Dendritic cell treated with granulocyte-macrophage colony-stimulating factor and Interleukin-4, amounts not matched to agents 40 ng/mL and 50 ng/mL, for 4 days (primary cell): ENCODE results near the gene MYMX.

Source experiments
- H3K27ac Mint-ChIP-seq: one replicate; pipeline ENCODE4 v1.8.0; 2022; ENCODE audit warnings: mild to moderate bottlenecking, mixed read lengths
- H3K27me3 Mint-ChIP-seq: one replicate; pipeline ENCODE4 v1.8.0; 2022; ENCODE audit warnings: mild to moderate bottlenecking, mixed read lengths
- H3K36me3 Mint-ChIP-seq: one replicate; pipeline ENCODE4 v1.8.0; 2022; ENCODE audit warnings: low read depth, mixed read lengths
- H3K4me1 Mint-ChIP-seq: one replicate; pipeline ENCODE4 v1.8.0; 2022; ENCODE audit warnings: low read depth, mixed read lengths
- H3K4me3 Mint-ChIP-seq: one replicate; pipeline ENCODE4 v1.8.0; 2022; ENCODE audit warnings: mild to moderate bottlenecking, moderate library complexity, mixed read lengths
- H3K9me3 Mint-ChIP-seq: one replicate; pipeline ENCODE4 v1.8.0; 2022; ENCODE audit warnings: mixed read lengths
- intact Hi-C: fragments of 100-400 bp; cut with micrococcal nuclease; formaldehyde crosslinking; loops from one replicate; pipeline ENCODE4 v1.15.0; 2022

Gene MYMX

GRCh38 chr6:44260451-44261297, 43.9 kb downstream of the MYMX start:
- H3K36me3 Mint-ChIP-seq: peaks cover 94% of the 10 kb centered on the region
- intact Hi-C loops: loop anchor here (5.0 kb wide), 1 partner anchor 163 kb away; no protein-coding TSS in a partner anchor
- H3K27ac Mint-ChIP-seq: peak overlapping the region; percentile 66
- peaks cover 73% of the 10 kb centered on the region for H3K4me1 Mint-ChIP-seq
- H3K4me3 Mint-ChIP-seq: peak overlapping the region; percentile 46
- no peaks in the 10 kb centered on the region for H3K9me3 Mint-ChIP-seq
- no peaks in the 10 kb centered on the region for H3K27me3 Mint-ChIP-seq

GRCh38 chr6:44261581-44261980, 44.9 kb downstream of the MYMX start:
- Mint-ChIP-seq H3K27ac (peak overlapping the region; percentile 90), H3K4me3 (no peak overlapping the region), H3K9me3 (no peaks in the 10 kb centered on the region), H3K27me3 (no peaks in the 10 kb centered on the region), H3K4me1 (peaks cover 71% of the 10 kb centered on the region), H3K36me3 (peaks cover 85% of the 10 kb centered on the region)
- intact Hi-C loops: loop anchor here (5.0 kb wide), 1 partner anchor 164 kb away; no protein-coding TSS in a partner anchor

- H3K4me3 Mint-ChIP-seq: peak overlapping the region; percentile 97
- peaks cover 76% of the 10 kb centered on the region for H3K36me3 Mint-ChIP-seq
- peaks cover 72% of the 10 kb centered on the region for H3K4me1 Mint-ChIP-seq
- H3K27me3 Mint-ChIP-seq: peaks cover 2% of the 10 kb centered on the region
- intact Hi-C loops: loop anchor here (5.0 kb wide), 1 partner anchor 165 kb away; no protein-coding TSS in a partner anchor
- H3K9me3 Mint-ChIP-seq: no peaks in the 10 kb centered on the region
- H3K27ac Mint-ChIP-seq: peak overlapping the region; percentile 90
Observed at GRCh38 chr6:44262467-44263353, 46.0 kb downstream of the MYMX start.

- Mint-ChIP-seq H3K4me1 (peaks cover 64% of the 10 kb centered on the region), H3K36me3 (peaks cover 68% of the 10 kb centered on the region)
- intact Hi-C loops: loop anchor here (5.0 kb wide), 1 partner anchor 166 kb away; no protein-coding TSS in a partner anchor
Observed at GRCh38 chr6:44263354-44264100, 46.8 kb downstream of the MYMX start.

GRCh38 chr6:44264154-44265006, 47.7 kb downstream of the MYMX start:
- peak overlapping the region; percentile 90 for H3K27ac Mint-ChIP-seq
- peaks cover 16% of the 10 kb centered on the region for H3K27me3 Mint-ChIP-seq
- peak overlapping the region; percentile 97 for H3K4me3 Mint-ChIP-seq
- intact Hi-C loops: loop anchor here (5.0 kb wide), 2 partner anchors 167 to 188 kb away; no protein-coding TSS in a partner anchor
- peaks cover 60% of the 10 kb centered on the region for H3K36me3 Mint-ChIP-seq
- H3K9me3 Mint-ChIP-seq: no peaks in the 10 kb centered on the region
- H3K4me1 Mint-ChIP-seq: peaks cover 58% of the 10 kb centered on the region

More at GRCh38 chr6:44263354-44264100, 46.8 kb downstream of the MYMX start:
- Mint-ChIP-seq H3K27me3 (peaks cover 7% of the 10 kb centered on the region), H3K27ac (peak overlapping the region; percentile 90), H3K9me3 (no peaks in the 10 kb centered on the region), H3K4me3 (peak overlapping the region; percentile 97)

- H3K9me3 Mint-ChIP-seq: no peaks in the 10 kb centered on the region
- peak within 1 kb of the TSS; percentile 97 for H3K4me3 Mint-ChIP-seq
- intact Hi-C loops: loop anchor here (5.0 kb wide), 1 partner anchor 187 kb away; no protein-coding TSS in a partner anchor
- H3K27ac Mint-ChIP-seq: peak within 1 kb of the TSS; percentile 90
- H3K36me3 Mint-ChIP-seq: peaks cover 52% of the 10 kb centered on the region
- H3K4me1 Mint-ChIP-seq: peaks cover 60% of the 10 kb centered on the region
- H3K27me3 Mint-ChIP-seq: peaks cover 24% of the 10 kb centered on the region
Observed at GRCh38 chr6:44265007-44265721, 48.4 kb downstream of the MYMX start, which contains the start of gene NFKBIE. Gene NFKBIE, minus strand, starts transcription at chr6:44265551. Its CDS starts 205 bp downstream, at chr6:44265346.

- H3K27ac Mint-ChIP-seq: peak overlapping the region; percentile 90
- intact Hi-C loops: loop anchor here (5.0 kb wide), 1 partner anchor 187 kb away; no protein-coding TSS in a partner anchor
- peaks cover 46% of the 10 kb centered on the region for H3K36me3 Mint-ChIP-seq
- peak overlapping the region; percentile 97 for H3K4me3 Mint-ChIP-seq
- H3K27me3 Mint-ChIP-seq: peaks cover 24% of the 10 kb centered on the region
- no peaks in the 10 kb centered on the region for H3K9me3 Mint-ChIP-seq
- H3K4me1 Mint-ChIP-seq: peaks cover 55% of the 10 kb centered on the region
Observed at GRCh38 chr6:44265722-44266233, 49.1 kb downstream of the MYMX start.

GRCh38 chr6:44266347-44266746, 49.6 kb downstream of the MYMX start:
- Mint-ChIP-seq H3K4me1 (peaks cover 49% of the 10 kb centered on the region), H3K36me3 (peaks cover 40% of the 10 kb centered on the region), H3K27me3 (peaks cover 29% of the 10 kb centered on the region), H3K9me3 (no peaks in the 10 kb centered on the region), H3K4me3 (peak overlapping the region; percentile 15), H3K27ac (peak overlapping the region; percentile 90)
- intact Hi-C loops: loop anchor here (5.0 kb wide), 1 partner anchor 186 kb away; no protein-coding TSS in a partner anchor

- Mint-ChIP-seq H3K36me3 (peaks cover 31% of the 10 kb centered on the region), H3K27ac (peak overlapping the region; percentile 90), H3K4me1 (peaks cover 40% of the 10 kb centered on the region), H3K9me3 (no peaks in the 10 kb centered on the region), H3K4me3 (no peak overlapping the region), H3K27me3 (peaks cover 38% of the 10 kb centered on the region)
- intact Hi-C loops: loop anchor here (5.0 kb wide), 1 partner anchor 185 kb away; no protein-coding TSS in a partner anchor
Observed at GRCh38 chr6:44267252-44267651, 50.5 kb downstream of the MYMX start.
